ENCODE measurements around the gene INHBA.

- no peak for TF ChIP-seq CTCF (conservative IDR thresholded peaks at IDR 0.05; ENCODE audit: low read length)
- no peak for TF ChIP-seq EZH2phosphoT487 (IDR thresholded peaks at IDR 0.05; ENCODE audit: borderline replicate concordance)
These were observed 41.3 kb upstream of the INHBA start for GRCh38 chr7:41744161-41744560.

All from Loucy (cell line).